HG03175 (cell line): ENCODE measurements around the gene FJX1.
"Not testable (repeated sequence)": the region's sequence is repeated elsewhere in the genome, so short reads cannot be mapped to it uniquely, and the experiment has no call there.

Experiments used
- ATAC-seq: cut with Tn5 transposase; IDR thresholded peaks from one replicate; pipeline ENCODE4 v1.9.1; 2021; ENCODE audit warnings: mild to moderate bottlenecking, moderate library complexity; ENCODE audit not compliant: unreplicated experiment

The FJX1 gene

DNA sequence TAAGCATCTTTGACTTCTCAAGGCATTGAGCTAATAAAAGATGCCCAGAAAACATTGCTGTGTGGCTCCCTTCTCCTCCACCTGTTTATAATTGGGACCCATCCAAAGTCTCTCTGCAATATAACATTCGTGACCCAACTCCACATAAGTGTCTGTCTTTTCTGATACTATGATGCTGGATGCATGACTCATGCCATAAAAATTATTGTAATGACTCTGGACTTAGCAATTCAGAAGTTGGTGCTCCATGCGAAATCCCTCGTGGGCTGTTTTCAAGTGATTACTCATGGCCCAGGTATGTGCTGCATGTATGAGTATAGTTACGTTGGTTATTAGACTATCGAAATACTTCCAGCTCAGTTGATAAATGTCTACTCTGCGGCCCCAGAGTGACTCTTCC lies 11.7 kb downstream of the FJX1 start:
- no peak for ATAC-seq

DNA sequence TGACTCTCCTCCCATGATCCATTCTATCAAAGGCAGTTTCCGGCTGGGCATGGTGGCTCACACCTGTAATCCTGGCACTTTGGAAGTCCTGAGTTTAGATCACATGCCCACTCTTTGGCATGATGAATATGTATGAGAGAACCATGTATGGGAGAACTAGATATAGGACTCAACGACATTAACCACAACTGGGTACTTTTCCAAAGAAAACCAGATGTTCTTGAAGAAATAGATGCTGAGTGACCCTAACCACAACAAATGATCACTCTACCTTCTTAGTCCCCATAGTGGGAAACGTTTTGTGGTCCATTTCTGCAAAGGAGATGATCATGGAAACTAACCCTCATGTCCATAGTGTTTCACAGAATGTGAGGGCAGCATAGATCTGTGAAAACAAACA lies 13.6 kb downstream of the FJX1 start:
- no peak for ATAC-seq

DNA sequence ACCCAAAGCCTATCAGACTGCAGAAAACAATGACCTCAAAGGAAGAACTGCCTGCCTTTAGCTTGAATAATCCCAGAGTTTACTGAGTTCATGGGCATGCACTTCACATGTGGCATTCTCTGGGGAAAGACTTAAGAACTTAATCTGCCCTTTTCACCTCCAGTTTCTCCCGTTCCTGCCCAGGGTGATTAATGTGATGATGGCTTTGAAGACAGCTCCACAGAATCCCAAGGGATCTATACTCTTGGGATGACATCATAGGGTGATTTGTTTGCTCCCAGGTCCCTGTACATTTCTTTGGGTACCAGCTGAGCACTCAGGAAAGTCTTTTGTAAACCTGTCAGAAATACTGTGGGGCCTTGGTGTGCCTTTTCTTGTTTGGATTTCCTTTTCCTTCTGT lies 14.0 kb downstream of the FJX1 start:
- no peak for ATAC-seq

DNA sequence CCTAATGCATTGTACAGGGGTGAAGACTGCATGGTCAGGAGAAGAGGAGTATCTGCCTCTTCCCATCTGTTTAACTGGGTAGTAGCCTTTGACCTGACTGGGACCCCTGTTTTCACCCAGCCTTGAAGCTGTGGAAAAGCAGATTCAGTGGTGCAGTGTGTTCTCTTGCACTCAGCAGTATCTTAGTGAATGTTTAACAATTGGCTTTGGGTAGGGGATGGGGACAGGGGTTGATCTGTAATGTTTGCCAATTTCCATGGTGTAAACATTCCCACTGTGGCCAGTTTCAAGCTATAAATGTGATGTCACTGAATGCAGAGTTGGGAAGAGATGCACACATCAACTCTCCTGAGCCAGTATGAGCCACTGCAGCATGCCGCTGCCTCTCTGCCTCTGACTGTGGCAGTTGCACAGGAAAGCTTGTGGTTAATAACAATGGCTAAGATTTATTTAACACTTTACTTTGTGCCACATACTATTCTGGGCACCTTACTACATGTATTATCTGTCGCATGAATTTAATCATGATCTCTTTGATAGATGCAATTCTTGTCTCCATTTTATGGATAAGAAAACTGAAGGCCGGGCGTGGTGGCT lies 15.7 kb downstream of the FJX1 start:
- ATAC-seq: no peak

DNA sequence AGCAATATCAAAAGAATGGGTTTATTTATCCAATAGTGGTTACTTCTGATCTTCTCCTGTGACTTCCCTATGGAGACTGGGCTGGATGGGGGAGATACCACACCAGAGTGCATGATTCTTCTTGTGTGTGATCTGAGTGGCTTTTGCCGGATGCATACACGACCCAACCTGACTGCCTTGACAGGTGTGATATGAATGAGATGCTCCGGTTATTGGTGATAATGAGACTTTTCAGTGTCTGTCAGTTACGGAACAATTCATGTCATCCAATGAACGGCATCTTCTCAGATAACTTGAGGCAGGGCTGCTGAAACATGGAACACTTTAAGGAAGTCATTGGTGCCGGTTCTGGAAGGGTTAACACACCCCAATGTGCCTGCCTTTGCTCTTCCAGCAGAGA lies 17.7 kb downstream of the FJX1 start:
- no peak for ATAC-seq

DNA sequence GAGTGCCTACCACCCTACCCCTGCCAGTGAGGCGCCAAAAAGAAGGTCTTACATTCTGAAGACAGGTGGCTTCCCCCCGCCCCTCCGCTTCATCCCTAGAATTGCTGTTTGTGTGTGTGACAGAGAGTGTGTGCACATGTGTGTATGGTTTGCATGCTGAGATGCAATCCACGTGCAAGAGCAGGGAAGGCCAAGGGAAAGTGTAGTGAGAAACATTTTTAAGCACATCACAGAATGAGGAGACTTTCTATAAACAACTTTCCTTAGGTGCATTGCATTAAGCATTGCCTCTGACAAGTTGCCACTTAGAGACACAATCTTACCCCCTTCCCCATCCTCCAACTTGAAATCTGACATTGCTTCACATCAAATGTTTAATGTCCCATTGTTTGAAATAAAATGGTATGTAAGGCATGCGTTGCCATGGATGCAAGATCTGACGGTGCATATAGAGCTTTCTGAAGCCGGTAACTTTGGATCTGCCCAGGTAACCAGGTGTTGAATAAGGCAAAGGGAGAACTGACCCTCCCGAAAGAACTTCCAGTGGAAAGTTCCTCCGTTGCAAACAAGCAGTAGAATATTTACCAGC lies 21.4 kb downstream of the FJX1 start:
- no peak for ATAC-seq

DNA sequence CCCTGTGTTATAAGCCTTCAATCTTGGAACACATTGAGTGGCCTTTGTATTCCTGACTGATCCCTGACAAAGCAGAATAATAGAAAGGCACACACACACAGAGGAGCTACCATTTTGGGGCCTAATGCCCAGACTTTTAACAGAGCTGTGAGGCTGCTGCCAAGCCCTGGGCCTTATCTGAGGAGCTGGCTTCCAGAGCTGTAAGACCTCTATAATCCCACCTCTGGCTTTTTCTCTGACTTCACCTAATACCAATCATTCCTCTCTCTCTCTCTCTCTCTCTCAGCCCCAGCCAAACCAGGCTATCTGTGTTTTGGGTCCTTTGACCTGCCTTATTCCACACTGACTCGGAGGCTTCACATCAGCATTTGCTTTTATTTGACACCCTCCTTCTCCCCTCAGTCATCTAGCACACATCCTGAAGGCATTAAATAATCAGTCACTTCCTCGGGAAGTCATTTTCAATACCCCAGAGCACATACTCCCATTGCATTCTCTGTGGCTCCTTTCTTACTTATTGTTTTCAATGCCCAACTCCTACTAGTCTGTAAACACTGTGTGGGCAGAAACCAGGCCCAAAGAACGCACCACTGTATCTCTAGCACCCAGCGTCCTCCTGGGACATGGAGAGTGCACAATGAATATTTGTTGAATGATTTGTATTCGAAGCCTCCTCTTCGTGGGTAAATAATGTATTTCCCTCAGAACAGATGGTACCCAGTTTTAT lies 23.1 kb downstream of the FJX1 start:
- no peak for ATAC-seq

DNA sequence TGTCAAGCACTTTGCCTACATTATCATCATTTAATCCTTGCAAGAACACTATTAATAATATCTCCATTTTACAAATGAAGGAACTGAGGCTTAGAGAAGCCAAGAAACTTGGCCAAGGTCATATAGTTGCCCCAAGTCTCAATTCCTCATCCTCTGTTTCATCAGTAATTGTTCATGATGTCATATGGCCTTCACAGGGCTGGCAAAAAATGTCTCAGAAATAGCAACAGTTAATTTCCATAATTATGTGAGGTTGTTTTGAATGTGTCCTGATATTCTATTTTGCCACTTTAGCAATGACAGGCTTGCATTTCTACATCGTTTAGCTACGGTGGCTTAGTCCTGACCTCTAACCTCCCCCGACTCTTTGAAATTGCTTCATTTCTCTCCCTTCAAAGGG lies 23.7 kb downstream of the FJX1 start:
- ATAC-seq: no peak

DNA sequence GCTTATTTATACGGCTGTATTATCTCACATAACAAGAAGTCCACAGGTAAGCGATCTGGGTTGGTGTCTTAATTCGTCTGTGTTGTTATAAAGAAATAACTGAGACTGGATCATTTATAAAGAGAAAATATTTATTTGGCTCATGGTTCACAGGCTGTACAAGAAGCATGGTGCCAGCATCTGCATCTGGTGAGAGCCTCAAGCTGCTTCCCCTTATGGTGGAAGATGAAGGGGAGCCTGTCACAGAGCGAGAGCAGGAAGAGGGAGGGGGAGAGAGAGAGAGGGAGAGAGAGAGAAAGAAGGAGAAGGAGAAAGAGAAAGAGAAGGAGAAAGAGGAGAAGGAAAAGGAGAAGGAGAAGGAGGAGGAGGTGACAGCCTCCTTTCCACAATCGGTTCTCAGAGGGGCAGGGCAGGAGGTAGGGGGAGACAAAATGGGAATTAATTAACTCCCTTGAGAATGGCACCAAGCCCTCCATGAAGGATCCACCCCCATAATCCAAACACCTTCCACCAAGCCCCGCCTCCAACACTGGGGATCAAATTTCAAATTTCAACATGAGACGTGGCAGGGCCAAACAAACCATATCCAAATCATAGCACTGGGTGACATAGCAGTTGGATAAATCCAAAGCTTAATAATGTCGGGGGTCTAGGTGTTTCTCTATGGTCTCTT lies 29.3 kb downstream of the FJX1 start:
- no peak for ATAC-seq

DNA sequence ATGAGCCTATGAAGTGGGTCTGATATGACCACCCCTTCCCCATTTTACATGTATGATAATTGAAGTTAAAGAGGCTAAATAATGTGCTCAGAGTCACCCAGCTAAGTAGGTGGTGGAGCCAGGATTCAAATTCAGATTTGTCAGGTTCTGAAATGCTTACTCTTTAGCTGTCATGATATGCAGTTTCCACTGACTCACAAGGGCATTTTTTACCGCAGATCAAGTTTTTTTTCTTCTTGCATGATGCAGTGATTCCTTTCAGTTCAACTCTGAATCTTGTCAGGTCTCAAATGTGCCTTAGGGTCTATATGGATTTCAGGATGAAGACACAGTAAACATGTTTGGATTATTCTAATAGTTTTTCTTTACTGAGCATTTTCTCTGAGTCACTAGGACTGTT lies 31.7 kb downstream of the FJX1 start:
- ATAC-seq: no peak

DNA sequence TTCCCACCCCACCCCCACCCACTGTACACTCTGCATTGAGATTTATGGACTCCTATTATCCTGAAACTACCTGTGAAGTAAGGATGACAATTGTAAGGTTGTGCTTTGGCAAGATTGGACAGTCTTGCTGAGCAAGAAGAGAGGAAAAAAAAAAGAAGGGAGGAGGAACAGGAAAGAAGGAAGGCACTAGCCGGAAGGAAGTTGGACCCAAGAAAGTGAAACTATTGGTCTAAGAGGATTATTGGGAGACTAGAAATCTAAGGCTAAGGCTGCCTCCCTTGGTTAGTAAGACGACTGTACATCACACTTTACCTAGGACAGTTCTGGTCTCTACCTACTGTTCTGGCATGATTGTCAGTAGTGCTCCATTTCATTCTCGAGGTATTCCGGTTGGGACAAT lies 32.2 kb downstream of the FJX1 start:
- ATAC-seq: no peak

DNA sequence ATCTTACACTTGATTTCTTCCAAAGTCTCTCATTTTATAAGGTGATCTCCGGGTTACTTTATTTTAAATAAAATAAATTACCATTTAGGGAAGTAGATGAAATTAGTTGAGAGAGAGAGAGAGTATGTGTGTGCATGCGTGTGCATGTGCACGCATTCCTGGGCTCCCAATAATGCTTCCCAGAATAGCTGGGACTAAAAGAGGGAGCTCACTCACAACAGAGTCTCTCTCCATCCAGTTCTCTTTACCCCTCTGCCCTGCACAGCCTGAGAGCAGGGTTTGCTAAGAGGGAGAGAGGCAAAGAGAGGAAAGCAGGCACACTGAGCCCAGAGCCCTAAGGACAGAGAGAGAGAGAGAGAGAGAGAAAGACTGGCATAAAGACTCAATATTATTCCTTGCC lies 33.0 kb downstream of the FJX1 start:
- no peak for ATAC-seq

DNA sequence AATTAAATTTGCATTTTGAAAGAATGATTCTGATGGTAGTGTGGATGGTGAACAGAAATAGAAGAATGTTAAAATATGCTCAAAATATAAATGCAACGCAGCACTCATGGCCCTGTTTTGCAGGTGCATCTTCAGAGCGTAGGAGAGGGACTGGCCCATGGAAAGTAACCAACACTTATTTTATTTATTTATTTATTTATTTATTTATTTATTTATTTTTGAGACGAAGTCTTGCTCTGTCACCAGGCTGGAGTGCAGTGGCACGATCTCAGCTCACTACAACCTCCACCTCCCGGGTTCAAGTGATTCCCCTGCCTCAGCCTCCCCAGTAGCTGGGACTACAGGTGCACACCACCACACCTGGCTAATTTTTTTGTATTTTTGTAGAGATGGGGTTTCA lies 34.5 kb downstream of the FJX1 start:
- not testable (repeated sequence) for ATAC-seq

DNA sequence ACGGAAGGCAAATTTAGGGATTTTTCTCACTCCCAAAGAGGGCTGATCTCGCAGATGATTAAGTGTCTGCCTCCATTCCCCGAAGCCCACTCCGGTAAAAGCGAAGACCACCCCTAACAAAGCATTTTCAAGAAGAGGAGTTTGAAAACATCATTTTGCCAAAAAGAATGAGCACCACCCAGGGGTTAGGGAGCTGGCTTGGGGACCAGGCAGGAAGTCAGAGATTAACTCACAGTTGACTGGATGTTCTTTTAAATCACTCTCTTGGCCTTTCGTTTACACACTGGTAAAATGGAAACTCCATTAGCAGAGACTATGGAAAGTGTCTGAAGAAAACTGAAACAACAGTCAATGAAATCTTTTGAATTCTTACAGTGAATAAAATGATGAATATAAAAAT lies 36.5 kb downstream of the FJX1 start:
- no peak for ATAC-seq

DNA sequence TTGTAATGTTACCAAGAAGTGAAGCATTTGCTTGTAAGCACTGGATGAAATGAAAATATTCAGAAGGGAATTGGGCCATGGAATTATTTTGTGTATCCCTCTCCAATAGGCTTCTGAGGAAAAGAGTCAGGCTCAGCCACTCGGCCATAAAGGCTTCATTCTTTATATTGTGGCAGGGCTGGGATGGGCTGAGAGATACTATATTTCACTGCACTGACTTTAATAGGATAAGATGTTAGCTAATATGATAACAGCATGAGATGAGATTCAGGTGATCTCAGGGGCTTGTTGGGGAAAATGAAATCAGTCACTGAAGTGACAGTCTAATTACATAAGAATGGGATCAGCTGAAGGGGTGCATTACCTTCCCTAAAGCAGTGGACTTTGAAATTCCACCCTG lies 37.0 kb downstream of the FJX1 start:
- ATAC-seq: no peak

DNA sequence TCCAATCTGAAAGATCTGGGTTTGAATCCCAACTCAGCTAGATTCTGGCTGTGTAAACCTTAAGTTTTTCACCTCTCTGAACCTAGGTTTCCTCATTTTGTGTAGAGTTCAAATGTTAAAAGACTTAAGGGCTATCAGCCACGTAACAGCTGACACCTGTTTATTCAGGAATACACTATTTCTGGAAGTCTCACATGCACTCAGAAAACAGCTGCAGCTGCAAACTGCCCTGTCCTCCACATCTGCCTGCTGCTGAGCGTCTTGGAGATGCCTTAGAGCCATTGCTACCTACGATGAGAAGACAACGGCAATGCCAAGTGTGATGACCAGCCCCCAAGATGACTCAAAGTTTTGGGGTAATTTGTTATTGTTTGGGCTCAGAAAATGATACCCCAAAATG lies 37.6 kb downstream of the FJX1 start:
- ATAC-seq: no peak

DNA sequence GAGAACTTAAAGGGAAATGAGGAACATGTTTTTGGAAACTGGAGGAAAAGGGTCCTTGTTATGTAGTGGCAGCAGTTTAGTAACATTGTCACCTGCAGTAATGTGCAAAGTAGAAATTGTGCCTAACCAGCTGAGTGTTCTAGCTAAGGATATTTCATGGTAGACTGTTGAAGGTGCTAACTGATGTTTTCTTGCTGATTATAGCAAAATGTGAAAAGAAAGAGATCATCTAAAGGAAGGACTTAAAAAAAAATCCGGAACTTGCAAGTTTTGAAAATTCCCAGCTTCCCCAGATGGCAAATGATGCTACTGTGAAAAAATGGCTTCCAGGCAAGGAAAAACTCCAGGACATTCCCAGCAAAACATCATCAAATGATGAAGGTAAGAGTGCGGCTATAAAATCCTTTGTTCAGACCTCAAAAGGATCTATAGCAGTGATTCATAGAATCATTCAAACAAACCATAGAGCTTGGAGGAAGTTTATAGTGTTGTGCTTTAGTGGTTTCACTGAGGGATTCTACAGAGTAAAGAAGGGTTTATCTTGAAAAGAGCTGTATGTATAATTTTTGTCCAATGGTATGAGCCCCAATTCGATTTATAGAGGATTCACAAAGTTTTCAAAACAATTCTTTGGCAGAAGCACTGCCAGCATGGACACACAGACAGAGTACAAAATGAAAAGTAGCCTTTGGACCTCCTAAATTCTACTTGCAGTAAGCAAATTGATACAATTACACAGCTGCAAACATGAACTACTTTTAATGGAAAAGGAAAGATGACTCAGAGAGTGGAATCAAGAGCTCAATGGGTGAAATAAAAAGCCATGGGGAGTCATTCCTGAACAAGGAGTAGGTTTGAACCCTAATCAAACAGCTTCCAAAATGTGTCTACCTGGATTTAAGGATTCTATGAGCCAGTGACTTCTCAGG lies 40.0 kb downstream of the FJX1 start:
- ATAC-seq: no peak

DNA sequence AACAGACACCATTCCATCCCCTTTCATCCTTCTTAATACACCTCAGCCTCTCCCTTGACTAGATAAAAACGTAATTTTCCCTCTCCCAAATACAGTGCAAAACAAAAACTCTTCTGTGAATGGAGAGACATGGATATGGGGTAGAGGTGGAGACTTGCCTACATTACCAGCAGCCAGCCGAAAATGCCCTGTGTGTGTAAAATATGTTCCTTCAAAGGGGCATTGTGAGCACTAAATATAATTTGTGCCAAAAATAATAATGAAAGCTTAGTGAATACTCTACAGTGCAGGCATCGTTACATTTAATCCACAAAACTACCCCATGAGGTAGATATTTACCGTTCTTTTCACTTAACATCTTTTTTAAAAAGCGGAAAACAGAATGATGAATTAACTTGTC lies 43.3 kb downstream of the FJX1 start:
- no peak for ATAC-seq

DNA sequence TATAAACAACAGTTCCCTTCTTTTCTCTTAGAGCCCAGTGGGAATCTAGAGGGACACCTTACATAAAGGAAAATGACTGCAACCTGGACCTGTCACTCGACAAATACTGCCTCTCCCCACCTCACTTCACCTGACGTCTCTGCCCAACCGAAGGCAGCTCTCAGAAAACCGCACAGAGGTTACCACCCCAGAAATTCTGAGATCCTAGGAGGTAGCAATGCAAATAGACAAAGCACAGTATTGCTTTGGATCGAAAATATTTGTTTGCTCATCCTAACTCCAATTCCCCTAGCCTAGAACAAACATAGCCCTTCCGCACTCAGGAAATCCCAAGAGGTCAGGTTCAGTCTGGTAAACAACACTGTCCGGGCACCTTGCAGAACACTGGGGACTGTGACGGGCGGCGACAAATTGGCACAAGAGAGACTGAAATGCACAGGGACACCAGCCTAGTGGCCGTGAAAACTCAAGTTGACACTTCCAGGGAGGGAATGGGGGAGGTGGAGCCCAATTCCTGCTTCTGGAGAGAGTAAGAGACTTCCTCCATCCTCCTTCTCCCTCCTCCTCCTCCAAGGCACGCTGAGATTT lies 43.9 kb downstream of the FJX1 start:
- peak; percentile 34 for ATAC-seq

DNA sequence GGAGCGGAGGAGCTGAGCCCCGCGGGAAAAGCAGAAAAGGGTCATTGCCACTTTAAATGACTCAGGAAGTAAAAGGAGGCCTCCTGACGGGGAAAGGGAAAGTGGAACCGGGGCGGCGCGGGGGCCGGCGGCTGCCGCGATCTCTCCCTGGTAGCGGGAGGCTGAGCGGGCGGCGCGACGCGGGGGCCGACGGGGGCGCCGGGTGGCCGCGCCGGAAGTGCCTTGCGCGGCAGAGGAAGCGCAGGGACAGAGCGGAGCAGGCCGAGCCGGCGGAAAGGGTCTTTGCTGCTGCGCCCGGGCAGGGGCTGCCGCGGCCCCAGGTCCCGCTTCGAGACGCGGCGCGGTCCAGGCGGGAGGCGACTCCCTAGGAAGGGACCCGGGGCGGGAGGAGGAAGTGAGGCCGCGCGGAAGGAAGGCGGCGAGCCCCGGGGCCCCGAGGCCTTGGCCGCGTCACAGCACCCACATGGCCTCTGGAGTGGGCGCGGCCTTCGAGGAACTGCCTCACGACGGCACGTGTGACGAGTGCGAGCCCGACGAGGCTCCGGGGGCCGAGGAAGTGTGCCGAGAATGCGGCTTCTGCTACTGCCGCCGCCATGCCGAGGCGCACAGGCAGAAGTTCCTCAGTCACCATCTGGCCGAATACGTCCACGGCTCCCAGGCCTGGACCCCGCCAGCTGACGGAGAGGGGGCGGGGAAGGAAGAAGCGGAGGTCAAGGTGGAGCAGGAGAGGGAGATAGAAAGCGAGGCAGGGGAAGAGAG lies 44.6 kb downstream of the FJX1 start, which contains the start of gene TRIM44:
Gene TRIM44, plus strand, starts transcription at position 127 of the 759 bp plus-strand sequence. Its CDS starts 337 bp downstream, at position 464.
- peak; percentile 93 for ATAC-seq
